GM23248 (cell line): ENCODE measurements around the gene ATAD3A. TPM values are rescaled to one million over a fixed set of nuclear protein-coding genes. Genes with fewer than 3 reads are reported as not detected.

Experiments
- DNase-seq: peaks from one replicate; pipeline ENCODE4 v3.0.0-alpha.2; 2015
- H2AFZ ChIP-seq: fragments of 200-600 bp; sonication (generic); 2 replicates; pipeline ENCODE4 v1.6.1; 2016; ENCODE audit warnings: antibody characterized with exemption
- H3F3A ChIP-seq: fragments of 200-600 bp; sonication (generic); 2 replicates; pipeline ENCODE4 v1.6.1; 2016; ENCODE audit warnings: mild to moderate bottlenecking, antibody characterized with exemption, mixed run types; ENCODE audit not compliant: insufficient read depth
- H3K27ac ChIP-seq: fragments of 200-600 bp; sonication (generic); 2 replicates; pipeline ENCODE4 v1.5.1; 2016; ENCODE audit warnings: mild to moderate bottlenecking
- H3K27me3 ChIP-seq: fragments of 200-600 bp; sonication (generic); replicated peaks from 2 replicates; pipeline ENCODE4 v1.6.1; 2016; ENCODE audit warnings: mild to moderate bottlenecking; ENCODE audit not compliant: insufficient read depth
- H3K36me3 ChIP-seq: fragments of 200-600 bp; sonication (generic); 2 replicates; pipeline ENCODE4 v1.6.1; 2016; ENCODE audit warnings: low read depth, mild to moderate bottlenecking
- H3K4me1 ChIP-seq: fragments of 200-600 bp; sonication (generic); 2 replicates; pipeline ENCODE4 v1.6.1; 2016; ENCODE audit warnings: mild to moderate bottlenecking; ENCODE audit not compliant: insufficient read depth
- H3K4me2 ChIP-seq: fragments of 200-600 bp; sonication (generic); one replicate; pipeline ENCODE4 v1.6.1; 2016; ENCODE audit warnings: mild to moderate bottlenecking; ENCODE audit not compliant: unreplicated experiment
- H3K4me3 ChIP-seq: fragments of 200-600 bp; sonication (generic); 2 replicates; pipeline ENCODE4 v1.5.1; 2016; ENCODE audit warnings: mild to moderate bottlenecking
- H3K79me2 ChIP-seq: fragments of 200-600 bp; sonication (generic); 2 replicates; pipeline ENCODE4 v1.6.1; 2016; ENCODE audit warnings: mild to moderate bottlenecking; ENCODE audit not compliant: insufficient read depth
- H3K9ac ChIP-seq: fragments of 200-600 bp; sonication (generic); 2 replicates; pipeline ENCODE4 v1.6.1; 2016; ENCODE audit warnings: mild to moderate bottlenecking
- H3K9me2 ChIP-seq: fragments of 200-600 bp; sonication (generic); 2 replicates; pipeline ENCODE4 v1.6.1; 2016; ENCODE audit warnings: mixed run types, mild to moderate bottlenecking, moderate library complexity; ENCODE audit not compliant: insufficient read depth
- H3K9me3 ChIP-seq: fragments of 200-600 bp; sonication (generic); one replicate; pipeline ENCODE4 v1.6.1; 2017; ENCODE audit warnings: low read depth
- H4K20me1 ChIP-seq: fragments of 200-600 bp; sonication (generic); 2 replicates; pipeline ENCODE4 v1.6.0; 2016; ENCODE audit not compliant: insufficient read depth
- EZH2 ChIP-seq: fragments of 200-600 bp; sonication (generic); IDR thresholded peaks from 2 replicates; pipeline ENCODE4 v1.6.1; 2018; ENCODE audit warnings: antibody characterized with exemption, mild to moderate bottlenecking; ENCODE audit not compliant: insufficient read depth, poor library complexity, severe bottlenecking
- EZH2phosphoT487 ChIP-seq: fragments of 200-600 bp; sonication (generic); IDR thresholded peaks from 2 replicates; pipeline ENCODE4 v1.6.1; 2018; ENCODE audit warnings: antibody characterized with exemption, moderate library complexity, mild to moderate bottlenecking, low read depth; ENCODE audit not compliant: insufficient read depth
- WGBS, 2 experiments: methylation state at CpG; one replicate each; pipeline ENCODE4 v1.1.6; 2015 to 2017; ENCODE audit warnings: low lambda C conversion rate in 2 of 2, low coverage in 1 of 2; ENCODE audit errors: missing lambda C conversion rate in 2 of 2; 5-methylcytosine and 5-hydroxymethylcytosine counted together
- in situ Hi-C: fragments of 300-500 bp; cut with MboI; formaldehyde crosslinking; loops from 2 replicates; pipeline ENCODE4 v1.15.0; 2020
- polyA plus RNA-seq: library from polyadenylated mRNA; unstranded; fragments of >200 nt; fragmentation: Nextera tagmentation; extraction: Ambion mirVana; gene quantifications from 2 replicates; pipeline ENCODE4 v1.2.1, GENCODE V29; 2016
- total RNA-seq: library from RNA; depleted of rRNA; stranded (reverse); fragments of >200 nt; shearing (Covaris generic); gene quantifications from 2 replicates; pipeline ENCODE4 v1.2.3, GENCODE V29; 2014

The ATAD3A gene
- total and polyA plus RNA-seq, 2 experiments from 2014 or later, result 42.8 to 45.8 TPM

GRCh38 chr1:1544544-1544943, 32.6 kb downstream of the ATAD3A start:
- Histone ChIP-seq H3K9me2 (no peaks in the 10 kb centered on the region), H4K20me1 (no peaks in the 10 kb centered on the region), H3K27ac (no peak overlapping the region), H3K27me3 (no peaks in the 10 kb centered on the region), H2AFZ (no peak overlapping the region), H3K36me3 (no peaks in the 10 kb centered on the region), H3K4me3 (no peak overlapping the region), H3F3A (peaks cover 5% of the 10 kb centered on the region; the same call in 1 of the 2 replicates), H3K9me3 (no peaks in the 10 kb centered on the region), H3K79me2 (0 out of 2 replicates have a peak, but pooled peaks cover 10% of the 10 kb centered on the region), H3K9ac (no peak overlapping the region), H3K4me1 (no peaks in the 10 kb centered on the region), H3K4me2 (no peak overlapping the region)
- 91% methylated on average over 10 of the region's 10 CpGs for WGBS, 2 experiments
- in situ Hi-C loops, result no loop called here
- TF ChIP-seq EZH2 (no peak), EZH2phosphoT487 (no peak)
- no peak for DNase-seq

GRCh38 chr1:1545946-1546737, 34.2 kb downstream of the ATAD3A start:
- no peaks in the 10 kb centered on the region for H3K27me3 ChIP-seq
- in situ Hi-C loops, result no loop called here
- H4K20me1 ChIP-seq, result no peaks in the 10 kb centered on the region
- DNase-seq, result no peak
- no peak overlapping the region for H2AFZ ChIP-seq
- peaks cover 5% of the 10 kb centered on the region; the same call in 1 of the 2 replicates for H3F3A ChIP-seq
- H3K36me3 ChIP-seq, result no peaks in the 10 kb centered on the region
- H3K4me3 ChIP-seq, result no peak overlapping the region
- no peaks in the 10 kb centered on the region for H3K4me1 ChIP-seq
- TF ChIP-seq EZH2phosphoT487, result no peak
- no peak for TF ChIP-seq EZH2
- H3K9me2 ChIP-seq, result no peaks in the 10 kb centered on the region
- no peak overlapping the region for H3K9ac ChIP-seq
- no peak overlapping the region for H3K27ac ChIP-seq
- peaks cover 22% of the 10 kb centered on the region for H3K79me2 ChIP-seq
- 91 to 93% methylated on average over 23 of the region's 23 CpGs for WGBS, 2 experiments
- H3K9me3 ChIP-seq, result no peaks in the 10 kb centered on the region
- H3K4me2 ChIP-seq, result no peak overlapping the region

- no peaks in the 10 kb centered on the region for H3K4me1 ChIP-seq
- DNase-seq, result no peak
- H3K27ac ChIP-seq, result no peak overlapping the region
- no peak overlapping the region for H3K4me3 ChIP-seq
- H3K36me3 ChIP-seq, result no peaks in the 10 kb centered on the region
- no peaks in the 10 kb centered on the region for H4K20me1 ChIP-seq
- H3K9me3 ChIP-seq, result no peaks in the 10 kb centered on the region
- no peaks in the 10 kb centered on the region for H3K9me2 ChIP-seq
- peaks cover 31% of the 10 kb centered on the region for H3K79me2 ChIP-seq
- no peak overlapping the region for H2AFZ ChIP-seq
- TF ChIP-seq EZH2phosphoT487 (no peak), EZH2 (no peak)
- 95 to 96% methylated on average over 9 of the region's 9 CpGs for WGBS, 2 experiments
- H3K9ac ChIP-seq, result no peak overlapping the region
- H3K27me3 ChIP-seq, result no peaks in the 10 kb centered on the region
- H3K4me2 ChIP-seq, result no peak overlapping the region
- H3F3A ChIP-seq, result no peaks in the 10 kb centered on the region
- in situ Hi-C loops, result no loop called here
Measured at GRCh38 chr1:1547011-1547410, 35.0 kb downstream of the ATAD3A start.

- H4K20me1 ChIP-seq, result no peaks in the 10 kb centered on the region
- no peak overlapping the region for H3K4me3 ChIP-seq
- H3K9me2 ChIP-seq, result no peaks in the 10 kb centered on the region
- no peaks in the 10 kb centered on the region for H3K4me1 ChIP-seq
- TF ChIP-seq EZH2, result no peak
- TF ChIP-seq EZH2phosphoT487, result no peak
- WGBS, 2 experiments, result 97 to 99% methylated on average over 13 to 19 of the region's 19 CpGs
- H3K9ac ChIP-seq, result no peak overlapping the region
- H3K36me3 ChIP-seq, result no peaks in the 10 kb centered on the region
- no peak for DNase-seq
- in situ Hi-C loops, result no loop called here
- peaks cover 35% of the 10 kb centered on the region for H3K79me2 ChIP-seq
- H3K27ac ChIP-seq, result no peak overlapping the region
- no peaks in the 10 kb centered on the region for H3K9me3 ChIP-seq
- H3K27me3 ChIP-seq, result no peaks in the 10 kb centered on the region
- H3F3A ChIP-seq, result no peaks in the 10 kb centered on the region
- no peak overlapping the region for H2AFZ ChIP-seq
- H3K4me2 ChIP-seq, result no peak overlapping the region
Measured at GRCh38 chr1:1547476-1547875, 35.5 kb downstream of the ATAD3A start.
